ENCODE results near the gene KCNQ2. TPM values are rescaled to one million over a fixed set of nuclear protein-coding genes. Genes with fewer than 3 reads are reported as not detected.

Gene KCNQ2
- polyA plus RNA-seq, 3 donors: not detected

DNA sequence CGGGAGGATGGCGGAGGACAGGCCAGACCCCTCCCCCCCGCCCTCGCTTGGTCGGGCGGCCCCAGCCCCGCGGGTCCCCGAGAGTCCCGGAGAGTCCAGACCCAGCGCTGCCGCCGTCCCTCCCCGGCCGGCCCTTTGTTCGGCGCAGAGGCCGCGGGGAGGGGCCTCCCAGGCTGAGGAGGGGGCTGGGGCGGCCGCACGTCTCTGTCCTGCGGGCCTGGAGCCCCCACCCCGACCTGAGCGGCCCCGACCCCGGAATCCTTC is 806 bp downstream of the KCNQ2 start:
- Mint-ChIP-seq H3K27me3 (ENCODE audit: low read depth in 3 of 3) (peaks cover 34 to 65% (median 55%) of the 10 kb centered on the region in 3 donors), H3K36me3 (no peaks in the 10 kb centered on the region), H3K27ac (no peak overlapping the region), H3K9me3 (peaks cover 0 to 5% (median 0%) of the 10 kb centered on the region in 7 donors), H3K4me3 (no peak overlapping the region), H3K4me1 (no peaks in the 10 kb centered on the region)
- DNase-seq: no peak
- no peaks in the 10 kb centered on the region for H3K9me3 ChIP-seq (replicated peaks in 1 of 2; ENCODE audit: control insufficient read depth in 1 of 2, insufficient read depth in 1 of 2, low read length in 2 of 2)
- no peak overlapping the region for H3K4me3 ChIP-seq (replicated peaks in 1 of 3; ENCODE audit: low read depth in 2 of 3, low read length in 3 of 3)
- no peak overlapping the region for H3K4me2 ChIP-seq (replicated peaks; ENCODE audit: extremely low read depth, low read length, poor library complexity, severe bottlenecking)
- no peak overlapping the region for H3K27ac ChIP-seq (ENCODE audit: low read depth in 1 of 2, low read length in 2 of 2)
- TF ChIP-seq, protein P1, sequence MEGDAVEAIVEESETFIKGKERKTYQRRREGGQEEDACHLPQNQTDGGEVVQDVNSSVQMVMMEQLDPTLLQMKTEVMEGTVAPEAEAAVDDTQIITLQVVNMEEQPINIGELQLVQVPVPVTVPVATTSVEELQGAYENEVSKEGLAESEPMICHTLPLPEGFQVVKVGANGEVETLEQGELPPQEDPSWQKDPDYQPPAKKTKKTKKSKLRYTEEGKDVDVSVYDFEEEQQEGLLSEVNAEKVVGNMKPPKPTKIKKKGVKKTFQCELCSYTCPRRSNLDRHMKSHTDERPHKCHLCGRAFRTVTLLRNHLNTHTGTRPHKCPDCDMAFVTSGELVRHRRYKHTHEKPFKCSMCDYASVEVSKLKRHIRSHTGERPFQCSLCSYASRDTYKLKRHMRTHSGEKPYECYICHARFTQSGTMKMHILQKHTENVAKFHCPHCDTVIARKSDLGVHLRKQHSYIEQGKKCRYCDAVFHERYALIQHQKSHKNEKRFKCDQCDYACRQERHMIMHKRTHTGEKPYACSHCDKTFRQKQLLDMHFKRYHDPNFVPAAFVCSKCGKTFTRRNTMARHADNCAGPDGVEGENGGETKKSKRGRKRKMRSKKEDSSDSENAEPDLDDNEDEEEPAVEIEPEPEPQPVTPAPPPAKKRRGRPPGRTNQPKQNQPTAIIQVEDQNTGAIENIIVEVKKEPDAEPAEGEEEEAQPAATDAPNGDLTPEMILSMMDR (IDR thresholded peaks at IDR 0.05): no peak
- no peaks in the 10 kb centered on the region for H3K4me1 ChIP-seq (ENCODE audit: control insufficient read depth in 1 of 2, insufficient read depth in 2 of 2, low read length in 2 of 2)
- under 1% methylated on average over 18 of the region's 27 CpGs for WGBS (ENCODE audit: insufficient coverage)
- H3K27me3 ChIP-seq (ENCODE audit: control insufficient read depth in 2 of 2, insufficient read depth in 2 of 2, low read length in 2 of 2): peaks cover 9 to 48% of the 10 kb centered on the region in 2 donors
- intact Hi-C loops (cut with micrococcal nuclease): no loop called here
- no peak overlapping the region for H3K9ac ChIP-seq (ENCODE audit: insufficient read depth, low read length, poor library complexity, severe bottlenecking)
- no peaks in the 10 kb centered on the region for H4K20me1 ChIP-seq (ENCODE audit: insufficient read depth, low read length)
- no peaks in the 10 kb centered on the region for H3K36me3 ChIP-seq (replicated peaks in 1 of 2; ENCODE audit: control insufficient read depth in 1 of 2, insufficient read depth in 2 of 2, low read length in 2 of 2)
- no peaks in the 10 kb centered on the region for H3K79me2 ChIP-seq (ENCODE audit: insufficient read depth, low read length)
- H2AFZ ChIP-seq (ENCODE audit: insufficient read depth, low read depth, low read length, poor library complexity, severe bottlenecking): no peak overlapping the region

DNA sequence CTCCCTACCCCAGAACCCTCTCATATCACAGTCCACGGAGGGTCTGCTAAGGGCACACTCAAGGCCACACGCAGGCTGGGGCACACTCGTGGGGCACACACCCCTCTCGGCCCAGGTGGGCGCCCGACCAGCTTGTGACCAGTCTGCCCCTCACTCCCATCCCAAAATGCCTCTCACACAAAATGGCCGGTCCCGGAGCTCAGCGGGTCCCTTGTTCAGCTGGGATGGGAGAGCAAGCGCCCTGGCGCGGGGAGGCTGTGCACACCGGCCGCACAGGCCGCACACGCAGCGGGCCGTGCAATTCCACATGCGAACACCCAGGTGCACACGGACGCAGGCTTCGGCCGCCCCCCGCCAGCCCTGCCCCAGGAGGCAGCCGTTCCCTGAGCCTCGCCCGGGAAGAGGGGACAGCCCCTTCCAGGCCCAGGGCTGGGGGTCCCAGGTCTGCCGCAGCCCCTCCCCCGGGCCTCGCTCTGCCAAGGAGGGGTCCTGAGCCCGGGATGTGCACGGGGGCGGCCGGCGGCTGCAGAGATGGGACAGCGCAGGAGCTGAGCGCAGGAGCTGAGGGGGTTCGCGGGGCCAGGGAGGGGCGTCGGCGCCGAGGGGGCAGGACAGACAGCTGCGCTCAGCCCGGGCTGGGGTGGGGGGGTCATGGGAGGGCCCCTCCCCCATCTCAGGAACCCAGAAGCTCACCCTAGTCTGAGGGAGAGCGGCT is 1.3 kb downstream of the KCNQ2 start:
- H2AFZ ChIP-seq (ENCODE audit: insufficient read depth, low read depth, low read length, poor library complexity, severe bottlenecking): no peak overlapping the region
- H3K27ac Mint-ChIP-seq: no peak overlapping the region
- H3K36me3 ChIP-seq (replicated peaks in 1 of 2; ENCODE audit: control insufficient read depth in 1 of 2, insufficient read depth in 2 of 2, low read length in 2 of 2): no peaks in the 10 kb centered on the region
- WGBS (ENCODE audit: insufficient coverage): 18% methylated on average over 33 of the region's 46 CpGs
- no peak for DNase-seq
- H3K79me2 ChIP-seq (ENCODE audit: insufficient read depth, low read length): no peaks in the 10 kb centered on the region
- H3K9me3 ChIP-seq (replicated peaks in 1 of 2; ENCODE audit: control insufficient read depth in 1 of 2, insufficient read depth in 1 of 2, low read length in 2 of 2): no peaks in the 10 kb centered on the region
- H3K4me3 ChIP-seq (replicated peaks in 1 of 3; ENCODE audit: low read depth in 2 of 3, low read length in 3 of 3): no peak overlapping the region
- H3K27me3 ChIP-seq (ENCODE audit: control insufficient read depth in 2 of 2, insufficient read depth in 2 of 2, low read length in 2 of 2): peaks cover 9 to 48% of the 10 kb centered on the region in 2 donors
- intact Hi-C loops (cut with micrococcal nuclease): no loop called here
- H3K4me1 ChIP-seq (ENCODE audit: control insufficient read depth in 1 of 2, insufficient read depth in 2 of 2, low read length in 2 of 2): no peaks in the 10 kb centered on the region
- no peaks in the 10 kb centered on the region for H4K20me1 ChIP-seq (ENCODE audit: insufficient read depth, low read length)
- peaks cover 34 to 65% (median 54%) of the 10 kb centered on the region in 3 donors for H3K27me3 Mint-ChIP-seq (ENCODE audit: low read depth in 3 of 3)
- H3K9ac ChIP-seq (ENCODE audit: insufficient read depth, low read length, poor library complexity, severe bottlenecking): no peak overlapping the region
- peaks cover 0 to 4% (median 0%) of the 10 kb centered on the region in 7 donors for H3K9me3 Mint-ChIP-seq
- no peaks in the 10 kb centered on the region for H3K4me1 Mint-ChIP-seq
- no peak overlapping the region for H3K4me3 Mint-ChIP-seq
- no peak overlapping the region for H3K27ac ChIP-seq (ENCODE audit: low read depth in 1 of 2, low read length in 2 of 2)
- no peaks in the 10 kb centered on the region for H3K36me3 Mint-ChIP-seq
- no peak overlapping the region for H3K4me2 ChIP-seq (replicated peaks; ENCODE audit: extremely low read depth, low read length, poor library complexity, severe bottlenecking)
- TF ChIP-seq, protein P1 (IDR thresholded peaks at IDR 0.05): no peak
